HG02623 (cell line): Measurements from ENCODE around the gene ITPR2.
"Not testable (repeated sequence)": the region's sequence is repeated elsewhere in the genome, so short reads cannot be mapped to it uniquely, and the experiment has no call there.

Experiments
- ATAC-seq: cut with Tn5 transposase; IDR thresholded peaks from one replicate; pipeline ENCODE4 v1.9.1; 2021; ENCODE audit warnings: moderate library complexity; ENCODE audit not compliant: unreplicated experiment

The ITPR2 gene

GRCh38 chr12:26680727-26681455 lies 152.1 kb downstream of the ITPR2 start:
- ATAC-seq: no peak

- ATAC-seq: no peak
These were observed 154.0 kb downstream of the ITPR2 start for GRCh38 chr12:26678697-26679660.

- not testable (repeated sequence) for ATAC-seq
These were observed 161.5 kb downstream of the ITPR2 start for GRCh38 chr12:26671487-26671886.

- ATAC-seq: no peak
These were observed 164.1 kb downstream of the ITPR2 start for GRCh38 chr12:26668847-26669246.

GRCh38 chr12:26668230-26668629 lies 164.8 kb downstream of the ITPR2 start:
- ATAC-seq: no peak

- ATAC-seq: no peak
These were observed 166.7 kb downstream of the ITPR2 start for GRCh38 chr12:26666286-26666685.

- ATAC-seq: no peak
These were observed 171.6 kb downstream of the ITPR2 start for GRCh38 chr12:26661399-26661798.

- no peak for ATAC-seq
These were observed 173.1 kb downstream of the ITPR2 start for GRCh38 chr12:26659930-26660329.

- ATAC-seq: no peak
These were observed 174.0 kb downstream of the ITPR2 start for GRCh38 chr12:26658991-26659390.

GRCh38 chr12:26654623-26655022 lies 178.4 kb downstream of the ITPR2 start:
- ATAC-seq: no peak

GRCh38 chr12:26651566-26652188 lies 181.3 kb downstream of the ITPR2 start:
- ATAC-seq: no peak

- no peak for ATAC-seq
These were observed 182.0 kb downstream of the ITPR2 start for GRCh38 chr12:26651036-26651435.

GRCh38 chr12:26648999-26649398 lies 184.0 kb downstream of the ITPR2 start:
- ATAC-seq: no peak

- no peak for ATAC-seq
These were observed 184.4 kb downstream of the ITPR2 start for GRCh38 chr12:26648584-26648983.

- ATAC-seq: no peak
These were observed 184.9 kb downstream of the ITPR2 start for GRCh38 chr12:26648066-26648465.

- no peak for ATAC-seq
These were observed 185.9 kb downstream of the ITPR2 start for GRCh38 chr12:26647088-26647487.

GRCh38 chr12:26646571-26646970 lies 186.4 kb downstream of the ITPR2 start:
- no peak for ATAC-seq

- ATAC-seq: not testable (repeated sequence)
These were observed 188.6 kb downstream of the ITPR2 start for GRCh38 chr12:26644376-26644775.

- ATAC-seq: no peak
These were observed 189.3 kb downstream of the ITPR2 start for GRCh38 chr12:26643532-26644315.

- no peak for ATAC-seq
These were observed 190.6 kb downstream of the ITPR2 start for GRCh38 chr12:26642361-26642760.
